CD4-positive, alpha-beta T cell treated with Interleukin-4 for 1 hour (primary cell): Measurements from ENCODE around the gene SYCP1.
"Not testable (repeated sequence)": the region's sequence is repeated elsewhere in the genome, so short reads cannot be mapped to it uniquely, and the experiment has no call there.

Experiments
- DNase-seq, 2 donors: peaks; one replicate each; pipeline ENCODE4 v3.0.0-alpha.2; 2020 to 2022

SYCP1 gene, protein sequence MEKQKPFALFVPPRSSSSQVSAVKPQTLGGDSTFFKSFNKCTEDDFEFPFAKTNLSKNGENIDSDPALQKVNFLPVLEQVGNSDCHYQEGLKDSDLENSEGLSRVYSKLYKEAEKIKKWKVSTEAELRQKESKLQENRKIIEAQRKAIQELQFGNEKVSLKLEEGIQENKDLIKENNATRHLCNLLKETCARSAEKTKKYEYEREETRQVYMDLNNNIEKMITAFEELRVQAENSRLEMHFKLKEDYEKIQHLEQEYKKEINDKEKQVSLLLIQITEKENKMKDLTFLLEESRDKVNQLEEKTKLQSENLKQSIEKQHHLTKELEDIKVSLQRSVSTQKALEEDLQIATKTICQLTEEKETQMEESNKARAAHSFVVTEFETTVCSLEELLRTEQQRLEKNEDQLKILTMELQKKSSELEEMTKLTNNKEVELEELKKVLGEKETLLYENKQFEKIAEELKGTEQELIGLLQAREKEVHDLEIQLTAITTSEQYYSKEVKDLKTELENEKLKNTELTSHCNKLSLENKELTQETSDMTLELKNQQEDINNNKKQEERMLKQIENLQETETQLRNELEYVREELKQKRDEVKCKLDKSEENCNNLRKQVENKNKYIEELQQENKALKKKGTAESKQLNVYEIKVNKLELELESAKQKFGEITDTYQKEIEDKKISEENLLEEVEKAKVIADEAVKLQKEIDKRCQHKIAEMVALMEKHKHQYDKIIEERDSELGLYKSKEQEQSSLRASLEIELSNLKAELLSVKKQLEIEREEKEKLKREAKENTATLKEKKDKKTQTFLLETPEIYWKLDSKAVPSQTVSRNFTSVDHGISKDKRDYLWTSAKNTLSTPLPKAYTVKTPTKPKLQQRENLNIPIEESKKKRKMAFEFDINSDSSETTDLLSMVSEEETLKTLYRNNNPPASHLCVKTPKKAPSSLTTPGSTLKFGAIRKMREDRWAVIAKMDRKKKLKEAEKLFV

DNA sequence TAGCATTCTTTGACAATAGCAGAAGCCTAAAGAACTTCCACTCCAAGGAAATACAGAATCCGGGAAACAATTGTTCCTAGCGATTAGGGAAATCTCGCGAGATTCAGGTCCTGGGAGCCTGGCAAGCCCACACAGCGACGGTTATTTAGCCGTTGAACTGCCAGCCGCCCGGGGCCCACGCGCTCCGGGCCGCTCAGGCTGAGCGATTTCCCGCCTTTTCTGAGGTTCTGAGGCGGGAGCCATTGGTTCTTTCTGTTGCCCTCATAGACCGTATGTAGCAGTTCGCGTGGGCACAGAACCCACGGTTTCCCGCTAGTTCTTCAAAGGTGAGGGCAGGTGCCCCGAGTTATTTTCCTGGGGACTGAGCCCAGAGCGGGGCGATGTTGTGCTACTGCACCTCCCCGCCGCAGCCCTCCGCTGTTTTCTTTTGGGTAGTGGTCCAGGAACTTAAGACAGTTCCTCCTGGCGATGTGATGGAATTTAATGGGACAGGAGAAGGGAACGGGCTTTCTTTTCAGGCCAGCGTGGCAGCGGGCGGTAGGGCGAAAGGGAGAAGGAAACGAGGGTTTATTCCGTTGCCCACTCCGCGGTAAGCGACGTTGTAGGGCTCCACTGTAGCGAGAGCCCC is at the start of gene SYCP1:
TSS of gene SYCP1 (plus strand) at position 171 of the 628 bp plus-strand sequence. CDS start 602 bp downstream, outside the sequence.
- no peak for DNase-seq

DNA sequence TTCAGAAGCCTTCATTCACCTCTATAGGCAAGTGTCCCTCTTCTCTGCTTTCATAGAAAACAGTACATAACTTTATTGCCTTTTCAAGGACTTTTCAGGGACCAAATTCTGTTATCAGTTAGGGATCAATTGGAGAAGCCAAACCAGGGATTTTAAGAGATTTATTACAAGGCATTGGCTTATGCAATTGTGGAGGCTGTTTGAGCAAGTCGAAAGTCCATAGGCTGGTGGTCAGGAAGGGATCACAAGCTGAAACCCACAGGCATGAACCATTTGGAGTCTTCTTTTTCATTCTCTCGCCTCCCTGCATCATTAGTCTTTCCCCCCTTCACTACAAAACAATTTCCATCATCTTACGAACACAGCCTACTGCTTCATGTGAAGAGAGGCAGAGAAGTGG is 34.8 kb upstream of the SYCP1 start:
- DNase-seq: no peak

DNA sequence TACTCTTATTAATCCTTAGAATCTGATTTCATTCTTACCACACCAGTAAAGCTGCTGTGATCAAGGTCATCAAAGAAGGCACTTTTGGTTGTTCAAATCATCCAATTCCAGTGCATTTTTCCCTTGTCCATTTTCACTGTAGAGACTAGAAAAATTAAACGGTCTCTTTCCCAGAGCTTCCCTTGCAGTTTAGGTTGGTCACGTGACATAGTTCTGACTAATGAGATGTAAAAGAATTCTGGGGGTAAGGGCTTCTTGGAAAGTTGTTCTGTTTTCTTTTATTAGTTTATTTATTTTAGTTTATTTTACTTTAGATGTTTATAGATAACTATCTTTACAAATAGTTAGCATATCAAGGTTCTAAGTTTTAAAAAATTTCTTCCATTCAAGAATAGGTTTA is 34.3 kb upstream of the SYCP1 start:
- no peak for DNase-seq

DNA sequence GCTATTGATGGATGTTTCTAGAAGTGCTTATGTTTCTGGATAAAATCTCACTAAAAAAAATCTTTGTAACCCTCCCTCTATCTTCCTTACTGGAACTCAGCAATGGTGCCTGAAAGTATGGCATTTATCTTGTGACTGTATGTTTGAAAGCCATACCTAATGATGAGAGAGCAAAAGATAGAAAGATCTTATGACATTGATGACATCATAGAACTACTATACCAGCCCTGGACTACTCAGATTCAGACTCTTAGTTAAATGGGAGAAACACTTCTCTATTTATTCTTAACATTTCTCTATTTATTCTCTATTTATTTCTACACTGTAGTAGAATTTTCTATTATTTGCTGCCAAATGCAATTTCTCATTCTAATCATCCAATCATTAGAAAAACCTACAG is 32.7 kb upstream of the SYCP1 start:
- no peak for DNase-seq

DNA sequence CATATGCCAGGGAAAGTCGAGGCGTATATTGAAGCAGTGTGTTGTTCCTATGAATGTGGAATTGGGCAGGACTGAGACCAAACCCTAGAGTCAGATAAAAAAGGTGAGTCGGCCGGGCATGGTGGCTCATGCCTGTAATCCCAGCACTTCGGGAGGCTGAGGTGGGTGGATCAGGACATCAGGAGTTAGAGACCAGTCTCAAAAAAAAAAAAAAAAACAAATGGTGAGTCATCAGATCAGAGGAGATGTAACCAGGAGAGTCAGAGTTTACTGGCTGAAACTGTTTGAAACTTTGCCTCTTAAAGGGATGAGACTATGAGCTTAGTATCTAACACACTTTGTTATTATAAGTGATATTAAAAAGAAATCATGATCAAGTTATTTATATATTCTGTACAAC is 26.4 kb upstream of the SYCP1 start:
- DNase-seq: no peak

DNA sequence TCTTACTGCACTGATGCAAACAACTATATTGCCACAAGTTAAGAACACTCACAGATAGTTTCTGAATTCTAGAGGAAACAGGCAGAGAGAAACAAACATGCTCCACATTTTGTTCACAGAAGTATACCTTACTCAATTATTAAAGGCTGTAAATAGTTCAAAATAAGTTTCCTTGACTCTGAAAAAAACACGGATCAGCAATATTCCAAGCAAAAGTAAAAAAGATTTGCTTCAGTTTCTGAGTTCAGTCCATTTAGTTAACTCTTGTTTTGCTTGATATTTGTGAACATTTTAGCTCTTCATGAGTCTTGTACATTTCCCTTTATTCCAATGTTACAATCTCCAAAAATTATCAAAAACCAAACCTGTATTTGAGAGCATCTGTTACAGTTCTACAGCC is 24.6 kb upstream of the SYCP1 start:
- not testable (repeated sequence) for DNase-seq

DNA sequence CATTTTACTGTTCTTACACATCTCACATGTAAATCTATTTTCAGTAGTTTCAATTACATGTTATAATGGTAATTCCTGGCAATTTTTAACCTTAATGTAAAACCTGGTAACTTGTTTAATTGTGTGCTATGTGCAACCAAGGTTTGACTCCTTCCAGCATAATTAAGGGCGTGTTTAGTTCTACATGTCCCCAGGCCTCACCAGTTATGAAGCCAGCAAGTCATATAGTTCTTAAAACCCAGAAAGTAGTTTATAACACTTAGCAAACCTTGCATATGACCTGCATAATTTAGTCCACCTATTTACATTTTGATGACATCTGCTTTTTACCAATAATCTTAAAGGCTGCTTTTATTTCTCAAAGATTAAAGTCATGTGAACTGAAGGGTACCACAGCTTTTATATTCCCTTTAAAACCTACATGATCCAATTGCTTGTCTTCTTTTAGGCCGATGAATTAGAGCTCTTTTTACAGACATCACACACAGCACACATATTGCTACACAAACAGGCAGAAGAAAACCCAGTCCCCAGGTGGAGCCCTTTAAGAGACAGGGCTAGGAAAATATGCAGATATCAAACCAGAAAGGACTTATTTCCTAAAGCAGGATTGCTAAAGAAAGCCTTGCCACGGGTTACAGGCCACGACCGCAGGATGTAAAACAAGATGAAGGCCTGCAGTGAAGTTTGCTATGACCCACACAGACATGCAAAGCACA is 23.2 kb upstream of the SYCP1 start:
- DNase-seq: no peak

DNA sequence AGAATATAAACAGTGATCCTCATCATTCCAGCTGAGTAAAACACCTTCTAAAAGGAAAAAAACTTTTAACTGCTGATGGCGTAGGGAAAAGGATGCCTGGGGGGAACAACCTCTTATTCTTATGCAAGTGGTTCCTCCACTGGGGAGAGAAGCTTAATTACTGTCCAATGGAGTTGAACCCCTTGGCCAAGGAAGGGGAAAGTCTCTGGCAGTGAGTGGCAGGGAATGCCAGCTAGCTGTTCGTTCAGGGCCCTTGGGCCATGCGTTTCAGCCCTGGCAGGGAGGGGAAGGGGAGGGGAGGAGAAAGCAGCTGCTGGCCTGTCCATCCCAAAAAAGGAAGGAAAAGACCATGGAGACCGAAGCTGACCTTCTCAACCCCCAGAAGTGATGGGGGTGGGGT is 22.6 kb upstream of the SYCP1 start:
- DNase-seq: no peak

DNA sequence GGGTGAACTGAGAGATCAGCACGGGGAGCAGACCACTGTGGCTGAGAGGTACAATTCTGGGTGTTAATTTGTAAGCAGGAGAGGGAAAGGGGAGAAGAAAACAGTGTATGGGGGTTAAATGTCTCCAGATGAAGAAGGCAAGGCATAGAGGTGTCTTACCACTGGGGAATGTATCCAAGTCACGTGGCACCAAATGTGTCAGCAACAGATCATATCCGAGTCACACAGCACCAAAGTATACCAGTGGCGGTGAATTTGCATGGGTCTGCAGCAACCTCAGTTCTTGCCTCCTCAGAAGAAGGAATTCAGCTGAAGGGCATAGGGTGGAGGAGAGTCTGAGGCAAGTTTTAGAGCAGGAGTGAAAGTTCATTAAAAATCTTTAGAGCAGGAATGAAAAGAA is 21.2 kb upstream of the SYCP1 start:
- DNase-seq: no peak

DNA sequence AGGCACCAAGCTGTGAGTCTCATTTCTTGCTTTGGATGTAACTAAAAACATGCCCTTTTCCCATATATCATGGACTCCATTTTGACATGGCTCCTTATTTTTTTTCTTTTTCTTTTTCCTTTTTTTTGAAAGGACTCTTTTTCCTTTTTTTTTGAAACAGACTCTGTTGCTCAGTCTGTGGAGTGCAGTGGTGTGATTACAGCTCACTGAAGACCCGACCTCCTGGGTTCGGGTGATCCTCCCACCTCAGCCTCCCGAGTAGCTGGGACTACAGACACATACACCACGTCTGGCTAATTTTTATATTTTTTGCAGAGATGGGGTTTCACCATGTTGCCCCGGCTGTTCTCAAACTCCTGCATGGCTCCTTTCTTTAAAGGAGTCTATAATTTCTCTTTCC is 10.4 kb upstream of the SYCP1 start:
- DNase-seq: no peak

DNA sequence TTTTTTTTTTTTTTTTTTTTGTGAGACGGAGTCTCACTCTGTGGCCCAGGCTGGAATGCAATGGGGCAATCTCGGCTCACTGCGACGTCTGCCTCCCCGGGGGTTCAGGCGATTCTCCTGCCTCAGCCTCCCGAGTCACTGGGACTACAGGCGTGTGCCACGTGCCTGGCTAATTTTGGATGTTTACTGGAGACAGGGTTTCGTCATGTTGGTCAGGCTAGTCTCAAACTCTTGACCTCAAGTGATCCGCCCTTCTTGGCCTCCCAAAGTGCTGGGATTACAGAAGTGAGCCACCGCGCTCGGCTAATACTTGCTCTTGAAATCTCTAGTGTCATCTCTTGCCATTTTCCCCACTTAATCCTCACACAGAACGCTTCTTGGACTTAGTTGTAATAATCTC is 1.1 kb upstream of the SYCP1 start:
- DNase-seq: no peak

DNA sequence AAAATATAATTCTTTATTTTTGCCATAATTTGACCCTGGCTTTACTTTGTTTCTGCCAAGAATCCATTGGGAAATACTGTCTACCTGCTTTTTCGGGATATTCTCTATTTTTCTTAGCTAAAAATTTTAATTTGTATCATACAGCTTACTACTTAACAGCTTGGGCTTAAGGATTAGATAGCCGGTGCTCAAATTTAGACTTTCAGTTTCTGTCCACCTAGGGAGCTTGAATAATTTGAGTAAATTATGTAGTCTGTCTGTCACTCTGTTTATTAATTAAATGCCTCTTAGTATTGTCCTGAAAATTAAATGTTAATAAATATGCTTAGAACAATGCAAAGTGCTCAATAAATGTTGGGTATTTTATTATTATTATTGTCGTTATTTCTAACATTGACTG is 6.7 kb downstream of the SYCP1 start:
- DNase-seq: no peak

DNA sequence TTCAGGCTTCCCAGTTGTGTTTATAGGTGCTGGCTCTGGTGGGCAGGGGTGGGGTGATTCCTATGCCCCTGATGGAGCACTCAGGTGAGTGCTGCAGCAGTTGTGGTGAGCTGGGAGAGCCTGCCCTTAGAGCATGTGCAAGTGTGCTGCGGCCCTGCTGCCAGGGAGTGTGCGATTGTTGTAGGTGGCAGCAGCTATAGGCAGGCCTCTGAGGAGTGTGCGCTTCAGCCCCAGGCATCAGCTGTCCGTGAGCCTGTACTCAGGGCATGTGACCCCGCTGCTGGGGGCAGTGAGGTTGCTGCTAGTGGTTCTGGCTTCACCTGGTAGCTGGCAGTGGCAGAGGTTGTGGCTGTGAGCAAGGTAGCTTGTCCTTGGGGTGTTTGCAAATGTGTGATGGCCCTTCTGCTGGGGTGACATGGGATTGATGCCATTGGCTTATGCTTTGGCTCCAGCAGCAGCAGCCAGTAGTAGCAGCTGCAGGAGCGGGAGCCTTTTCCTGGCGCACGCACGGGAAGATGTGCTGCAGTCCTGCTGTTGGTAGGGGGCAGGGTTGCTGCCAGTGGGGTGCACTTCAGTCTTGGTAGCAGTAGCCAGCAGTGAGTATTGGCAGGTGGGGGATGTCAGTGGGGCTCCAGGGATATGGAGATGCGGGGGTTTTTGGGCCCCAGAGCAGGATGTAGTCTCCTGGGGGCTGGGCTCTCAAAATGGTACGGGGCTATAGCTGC is 37.7 kb downstream of the SYCP1 start:
- DNase-seq: no peak

DNA sequence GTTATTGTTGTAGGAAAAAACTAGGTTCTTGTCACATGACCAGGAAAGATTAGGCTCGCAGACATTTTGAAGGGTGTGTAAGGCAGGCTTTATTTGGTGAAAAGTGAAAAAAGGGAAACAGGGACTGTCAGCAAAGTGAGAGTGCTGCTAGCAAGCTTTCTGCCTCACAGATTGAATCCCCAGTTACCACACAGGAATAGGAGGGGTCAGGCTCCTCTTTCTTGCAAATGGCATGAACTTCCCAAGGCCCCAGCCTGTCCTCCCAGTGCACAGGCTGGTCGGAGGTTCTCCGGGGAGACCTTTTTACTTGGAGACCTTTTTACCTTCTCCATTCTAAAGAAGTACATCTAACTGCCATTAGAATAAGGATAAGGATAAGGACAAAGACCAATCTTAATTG is 42.1 kb downstream of the SYCP1 start:
- DNase-seq: no peak

DNA sequence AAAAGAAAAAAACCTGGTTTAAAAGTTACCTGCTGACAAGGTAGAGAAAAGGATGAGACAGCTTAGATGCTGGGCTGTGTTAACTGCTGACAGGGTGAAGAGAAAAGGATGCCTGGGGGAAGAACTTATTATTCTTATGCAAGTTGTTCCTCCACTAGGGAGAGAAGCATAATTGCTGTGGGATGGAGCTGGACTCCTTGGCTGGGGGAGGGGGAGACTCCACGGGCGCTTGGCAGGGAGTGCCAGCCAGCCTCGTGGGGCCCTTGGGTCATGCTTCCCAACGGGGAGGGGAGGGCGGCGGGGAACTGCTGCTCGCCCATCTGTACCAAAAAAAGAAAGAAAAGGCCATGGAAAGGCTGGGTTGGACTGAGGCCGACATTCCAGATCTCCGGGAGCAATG is 47.2 kb downstream of the SYCP1 start:
- DNase-seq: no peak

DNA sequence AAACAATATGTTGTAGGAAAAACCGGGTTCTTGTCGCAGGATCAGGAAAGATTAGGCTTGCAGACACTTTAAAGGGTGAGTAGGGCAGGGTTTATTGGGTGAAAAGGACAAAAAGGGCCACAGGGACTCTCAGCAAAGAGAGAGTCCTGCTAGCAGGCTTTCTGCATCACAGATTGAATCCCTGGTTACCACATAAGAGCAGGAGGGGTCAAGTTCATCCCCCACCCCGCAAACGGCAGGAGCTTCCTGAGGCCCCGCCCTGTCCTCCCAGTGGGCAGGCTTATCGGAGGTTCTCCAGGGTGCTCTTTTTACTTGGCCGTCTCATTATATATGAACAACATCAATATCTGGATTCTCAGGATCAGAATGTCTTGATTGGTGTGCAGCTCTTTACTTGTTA is 47.7 kb downstream of the SYCP1 start:
- DNase-seq: no peak

DNA sequence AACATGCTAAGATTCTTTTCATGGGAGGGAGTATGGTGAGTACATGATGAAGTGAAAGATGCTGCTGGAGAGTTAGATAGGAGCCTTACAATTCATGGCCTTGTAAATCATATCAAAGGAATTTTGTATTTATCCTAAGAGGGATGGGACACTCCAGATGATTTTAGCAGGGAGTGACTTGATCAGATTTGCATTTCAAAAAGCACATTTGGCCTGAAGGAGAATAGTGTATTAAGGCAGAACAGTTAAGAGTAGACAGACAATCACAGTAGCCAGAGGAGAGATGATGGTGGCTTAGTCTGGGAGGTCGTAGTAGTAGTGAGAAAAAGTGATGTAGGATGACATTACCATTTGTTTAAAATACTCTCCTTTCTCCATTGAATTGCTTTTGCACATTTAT is 48.8 kb downstream of the SYCP1 start:
- DNase-seq: no peak

DNA sequence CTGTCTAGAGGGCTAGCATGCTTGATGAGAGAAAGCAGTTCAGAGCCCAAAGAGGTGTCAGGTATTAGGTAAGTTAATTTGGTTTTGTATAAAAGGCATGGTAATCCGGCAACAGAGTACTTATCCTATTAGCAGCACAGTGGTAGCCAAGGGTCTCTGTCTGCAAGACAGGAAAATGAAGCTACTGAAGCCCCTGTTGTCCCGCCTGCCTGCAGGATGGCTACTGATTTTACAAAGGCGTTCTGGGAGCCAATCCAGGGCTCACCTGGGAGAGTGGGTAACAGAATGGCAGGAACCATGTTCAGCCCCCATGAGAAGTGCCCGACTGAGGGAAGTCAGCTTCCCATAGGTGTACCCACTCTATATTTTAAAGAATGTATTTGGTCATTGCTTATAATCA is 61.1 kb downstream of the SYCP1 start:
- not testable (repeated sequence) for DNase-seq

DNA sequence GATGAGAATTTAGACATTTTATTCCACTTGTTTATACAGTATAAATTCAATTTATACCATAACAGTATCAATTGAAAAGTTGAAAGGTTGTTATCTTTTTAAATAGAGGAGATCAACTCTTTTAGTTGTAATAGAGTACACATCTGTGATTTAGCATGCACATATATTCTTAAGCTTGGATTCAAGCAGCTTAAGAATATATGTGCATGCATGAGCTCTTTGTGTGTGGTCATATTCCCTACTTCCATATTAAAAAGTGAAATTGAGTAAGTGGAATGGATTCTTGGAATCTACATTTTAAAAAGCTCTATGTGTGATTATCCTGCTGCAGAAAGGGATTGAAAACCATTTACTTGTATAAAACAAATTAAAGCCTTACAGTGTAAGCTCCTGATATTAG is 71.9 kb downstream of the SYCP1 start:
- DNase-seq: no peak

DNA sequence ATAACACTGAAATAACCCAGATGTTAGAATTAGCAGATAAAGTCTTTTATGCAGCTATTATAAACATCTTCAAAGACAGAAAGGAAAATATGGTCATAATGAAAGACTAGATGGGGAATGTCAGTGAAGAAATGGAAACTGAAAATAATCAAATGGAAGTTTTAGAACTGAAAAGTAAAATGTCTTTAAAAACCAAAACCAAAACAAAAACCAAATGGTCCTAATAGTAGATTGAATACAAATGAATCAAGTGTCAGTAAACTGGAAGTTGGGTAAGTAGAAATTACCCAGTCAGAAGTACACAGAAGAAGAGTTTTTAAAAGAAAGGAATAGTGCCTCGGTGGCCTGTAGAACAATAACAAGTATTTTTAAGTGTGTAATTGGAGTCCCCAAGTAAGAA is 72.7 kb downstream of the SYCP1 start:
- DNase-seq: no peak

DNA sequence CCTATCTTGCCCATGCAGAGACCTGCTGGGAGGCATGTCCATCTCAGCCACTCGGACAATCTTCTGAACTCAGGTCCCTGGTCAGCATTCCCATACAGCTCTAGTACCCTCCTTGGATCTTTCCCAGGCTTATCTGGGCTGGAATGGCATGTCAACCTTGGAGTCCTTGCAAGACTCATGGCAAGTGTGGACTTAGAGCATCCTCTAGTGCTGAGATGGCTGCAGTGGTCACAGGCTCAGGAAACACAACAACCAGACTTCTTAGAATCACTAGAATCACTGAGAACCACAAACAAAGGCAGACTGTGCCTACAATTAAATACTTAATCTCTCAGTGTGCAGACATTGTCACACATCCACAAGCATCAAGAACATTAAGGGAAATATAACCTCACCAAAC is 101.9 kb downstream of the SYCP1 start:
- DNase-seq: no peak

DNA sequence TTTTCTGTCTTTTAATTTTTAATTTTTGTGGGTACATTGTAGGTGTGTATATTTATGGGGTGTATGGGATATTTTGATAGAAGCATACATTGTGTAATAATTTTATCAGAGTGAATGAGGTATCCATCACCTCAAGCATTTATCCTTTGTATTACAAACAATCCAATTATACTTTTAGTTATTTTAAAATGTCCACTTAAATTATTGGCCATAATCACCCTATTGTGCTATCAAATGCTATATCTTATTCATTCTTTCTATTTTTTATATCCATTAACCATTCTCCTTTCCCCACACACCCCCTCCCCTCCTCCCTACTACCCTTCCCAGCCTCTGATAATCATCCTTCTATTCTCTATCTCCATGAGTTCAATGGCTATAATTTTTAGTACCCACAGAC is 104.8 kb downstream of the SYCP1 start:
- no peak for DNase-seq
